CD4-positive, alpha-beta T cell treated with Interleukin-17A for 4 hours (primary cell): Measurements from ENCODE around the gene CHAMP1.
"Not testable (repeated sequence)": the region's sequence is repeated elsewhere in the genome, so short reads cannot be mapped to it uniquely, and the experiment has no call there.

Experiments used
- DNase-seq: peaks from one replicate; pipeline ENCODE4 v3.0.0-alpha.2; 2020; ENCODE audit warnings: mixed read lengths

The CHAMP1 gene

GRCh38 chr13:114334305-114335053 is 20.2 kb downstream of the CHAMP1 start:
- no peak for DNase-seq

GRCh38 chr13:114336457-114336856 is 22.2 kb downstream of the CHAMP1 start:
- DNase-seq: not testable (repeated sequence)

GRCh38 chr13:114338959-114339358 is 24.7 kb downstream of the CHAMP1 start:
- DNase-seq: no peak

GRCh38 chr13:114339857-114340534 is 25.7 kb downstream of the CHAMP1 start:
- peak; percentile 44 for DNase-seq

- DNase-seq: no peak
Observed at GRCh38 chr13:114341003-114341777, 26.9 kb downstream of the CHAMP1 start.

- not testable (repeated sequence) for DNase-seq
Observed at GRCh38 chr13:114347256-114347655, 33.0 kb downstream of the CHAMP1 start.

GRCh38 chr13:114352763-114353162 is 38.5 kb downstream of the CHAMP1 start:
- peak; percentile 10 for DNase-seq

GRCh38 chr13:114353382-114353781 is 39.1 kb downstream of the CHAMP1 start:
- not testable (repeated sequence) for DNase-seq
